ENCODE results near the gene CHD6. TPM values are rescaled to one million over a fixed set of nuclear protein-coding genes. Genes with fewer than 3 reads are reported as not detected.
"Not testable (repeated sequence)": the region's sequence is repeated elsewhere in the genome, so short reads cannot be mapped to it uniquely, and the experiment has no call there.

The CHD6 gene
- total RNA-seq, 1 donor from 2014 or later: 45.4 TPM

DNA sequence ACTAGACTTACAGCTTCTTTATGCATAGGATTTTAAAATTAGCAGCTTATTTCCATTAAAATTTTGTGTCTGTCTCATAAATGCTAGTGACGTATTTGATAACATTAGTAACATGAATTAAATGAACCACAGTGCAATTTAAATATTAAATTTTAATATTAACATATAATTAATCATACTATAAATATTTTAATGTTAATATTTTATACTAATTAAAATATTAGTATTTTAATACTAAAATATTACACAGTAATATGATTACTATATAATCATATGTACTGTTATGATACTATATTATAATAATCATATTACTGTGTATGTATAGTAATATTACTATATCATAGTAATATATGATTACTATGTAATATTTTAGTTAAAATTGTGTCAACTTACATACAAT lies 73.7 kb downstream of the CHD6 start:
- intact Hi-C loops (cut with micrococcal nuclease): no loop called here

DNA sequence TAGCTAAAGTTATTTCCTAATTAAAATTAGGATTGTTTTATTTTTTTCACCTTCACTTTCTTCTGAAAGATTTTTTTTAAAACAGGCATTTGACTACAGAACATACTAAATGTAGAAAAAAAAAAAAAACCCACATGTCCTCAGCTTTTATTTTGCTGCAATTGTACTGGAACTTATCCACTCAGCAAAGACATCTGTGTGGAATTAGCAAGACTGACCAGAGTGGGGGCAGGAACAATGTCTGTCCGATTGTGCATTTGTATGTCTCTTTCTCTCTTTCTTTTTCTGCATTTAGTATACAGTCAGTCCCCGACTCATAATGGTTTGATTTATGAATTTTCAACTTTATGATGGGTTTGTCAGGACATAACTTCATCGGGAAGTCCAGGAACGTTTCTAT lies 77.3 kb downstream of the CHD6 start:
- intact Hi-C loops (cut with micrococcal nuclease): no loop called here

DNA sequence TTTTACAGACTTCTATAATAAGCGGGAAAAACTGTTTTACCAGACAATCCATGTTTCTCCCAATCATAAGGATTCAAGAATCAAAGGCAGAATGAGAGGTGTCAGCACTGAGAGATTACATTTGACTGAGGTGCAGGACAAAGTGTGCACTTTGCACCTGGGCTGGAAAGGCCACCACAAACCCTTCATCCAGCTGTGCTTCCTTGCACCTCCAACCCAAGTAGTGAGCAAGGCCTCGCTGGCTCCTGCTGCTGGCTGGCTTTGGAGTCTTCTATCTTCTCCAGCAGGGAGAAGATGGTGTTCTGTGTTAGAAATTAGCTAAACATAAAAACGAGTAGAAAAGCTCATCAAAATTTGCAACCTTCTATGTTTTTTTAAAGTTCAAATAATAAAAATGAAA lies 77.7 kb downstream of the CHD6 start:
- intact Hi-C loops (cut with micrococcal nuclease): no loop called here

DNA sequence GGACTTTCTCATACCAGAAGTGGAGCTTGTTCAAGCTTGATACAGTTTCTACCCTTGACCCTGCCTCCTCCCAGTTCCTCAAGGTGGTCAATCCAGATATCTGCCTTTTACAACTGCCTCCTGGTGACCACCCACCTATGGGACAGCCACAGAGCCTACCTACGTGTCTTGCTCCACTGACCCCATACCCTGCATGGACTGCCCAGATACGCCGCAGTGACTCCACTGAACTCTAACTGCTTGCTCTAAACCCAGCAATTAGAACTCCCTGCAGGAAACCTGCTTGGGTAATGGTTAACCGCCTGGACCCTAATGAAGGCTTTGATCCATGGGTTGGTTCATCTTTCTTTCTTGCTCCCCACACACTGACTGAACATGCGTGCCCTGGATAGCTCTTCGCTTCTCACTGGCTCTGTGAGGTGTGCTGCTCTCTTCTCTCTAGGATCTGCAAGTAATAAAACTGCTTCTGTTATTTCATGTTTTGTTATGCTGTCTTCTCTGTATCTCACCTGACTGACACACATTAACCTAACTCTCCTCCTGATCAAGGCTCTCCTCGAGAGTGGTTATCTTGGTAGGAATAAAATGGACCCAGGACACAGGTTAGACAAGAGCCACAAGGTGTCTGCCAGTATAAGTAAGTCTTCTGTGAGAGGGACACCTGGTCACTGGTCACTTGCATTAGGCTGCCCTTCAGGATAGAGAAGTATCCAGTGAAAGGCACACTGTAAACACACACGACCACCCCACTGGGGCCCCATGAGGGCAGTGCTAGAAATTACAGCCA lies 79.2 kb downstream of the CHD6 start:
- intact Hi-C loops (cut with micrococcal nuclease): no loop called here

DNA sequence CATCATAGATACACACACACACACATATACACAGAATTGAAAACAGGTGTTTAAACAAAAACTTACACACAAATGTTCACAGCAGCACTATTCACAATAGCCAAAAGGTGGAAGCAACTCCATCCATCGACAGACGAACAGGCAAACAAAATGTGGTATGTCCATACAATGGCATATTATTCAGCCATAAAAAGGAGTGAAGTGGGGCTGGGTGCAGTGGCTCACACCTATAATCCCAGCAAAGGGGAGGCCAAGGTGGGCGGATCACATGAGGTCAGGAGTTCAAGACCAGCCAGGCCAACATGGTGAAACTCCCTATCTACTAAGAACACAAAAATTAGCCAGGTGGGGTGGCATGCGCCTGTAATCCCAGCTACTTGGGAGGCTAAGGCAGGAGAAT lies 80.3 kb downstream of the CHD6 start:
- intact Hi-C loops (cut with micrococcal nuclease): no loop called here

DNA sequence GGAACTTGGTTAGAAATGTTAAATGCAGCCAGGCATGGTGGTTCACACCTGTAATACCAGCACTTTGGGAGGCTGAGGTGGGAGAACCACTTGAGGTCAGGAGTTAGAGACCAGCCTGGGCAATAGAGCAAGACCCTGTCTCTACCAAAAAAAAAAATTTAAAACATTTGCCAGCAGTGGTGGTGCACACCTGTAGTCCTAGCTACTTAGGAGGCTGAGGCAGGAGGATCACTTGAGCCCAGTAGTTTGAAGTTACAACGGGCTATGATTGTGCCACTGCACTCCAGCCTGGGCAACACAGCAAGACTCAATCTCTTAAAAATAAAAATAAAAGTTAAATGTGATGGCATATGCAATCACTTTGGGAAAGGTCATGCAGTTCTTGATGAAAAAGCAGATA lies 82.6 kb downstream of the CHD6 start:
- intact Hi-C loops (cut with micrococcal nuclease): not testable (repeated sequence)

DNA sequence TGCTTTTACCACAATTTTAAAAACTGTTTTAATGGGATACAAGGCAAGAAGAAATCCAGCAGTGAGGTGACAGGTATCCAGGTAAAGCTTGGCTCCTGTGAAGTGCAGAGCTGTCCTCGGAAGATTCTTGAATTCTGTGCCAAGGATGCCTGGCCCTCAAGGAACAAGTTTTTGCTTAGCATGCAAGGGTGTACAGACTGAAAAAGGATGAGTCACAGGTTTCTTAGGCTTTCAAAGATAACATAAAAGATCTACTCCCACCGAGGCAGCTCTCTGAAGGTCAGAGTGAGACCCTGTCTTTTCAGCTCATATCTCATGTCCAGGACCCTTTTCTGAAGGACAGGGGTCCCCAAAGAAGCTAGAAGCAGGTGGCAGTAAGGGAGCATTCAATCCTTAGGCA lies 83.3 kb downstream of the CHD6 start:
- intact Hi-C loops (cut with micrococcal nuclease): no loop called here

DNA sequence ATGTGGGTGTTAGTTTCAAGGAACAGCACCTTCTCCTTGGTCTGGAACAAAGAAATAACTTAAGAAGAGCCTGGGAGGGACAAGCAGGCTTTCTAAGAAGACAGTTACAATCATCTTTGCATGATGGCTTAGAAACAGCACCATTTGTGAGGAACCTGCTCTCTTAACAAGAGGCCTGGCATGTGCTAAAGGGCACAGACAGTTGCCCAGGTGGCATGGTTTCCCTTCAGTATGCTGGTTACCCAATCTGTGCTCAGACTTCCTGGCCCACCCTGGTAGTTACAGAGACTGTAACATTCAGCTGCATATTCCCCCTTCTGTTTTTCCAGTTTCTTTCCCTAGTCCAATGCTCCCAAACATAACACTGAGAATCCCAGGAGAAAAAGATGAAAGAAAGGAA lies 84.0 kb downstream of the CHD6 start:
- intact Hi-C loops (cut with micrococcal nuclease): no loop called here

DNA sequence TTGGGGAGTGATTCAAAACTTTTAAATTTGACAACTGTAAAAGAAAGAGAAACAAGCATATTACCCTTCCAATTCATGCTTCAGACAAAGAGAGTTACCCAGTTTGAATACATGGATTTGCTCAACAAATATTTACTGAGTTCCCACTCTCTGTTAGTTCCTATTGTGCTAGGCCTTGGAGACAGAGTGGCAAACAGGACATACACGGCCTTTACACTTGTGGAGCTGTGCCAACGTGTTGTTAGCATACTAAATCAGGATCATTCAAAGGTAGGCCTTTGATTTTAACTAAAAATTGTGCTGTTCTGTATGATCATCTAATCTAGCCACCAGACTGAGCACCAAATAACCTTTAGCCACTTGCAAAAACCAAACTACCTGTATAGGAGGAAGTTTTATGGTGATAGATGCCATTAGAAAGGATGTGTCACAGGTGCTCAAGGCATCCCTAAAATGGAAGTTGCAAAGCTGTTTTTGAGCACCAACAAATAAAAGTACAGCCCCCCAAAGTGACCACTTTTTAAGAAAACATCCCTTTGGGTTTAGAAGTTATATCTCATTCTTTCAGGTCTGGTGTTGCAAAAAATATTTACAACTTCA lies 84.5 kb downstream of the CHD6 start:
- intact Hi-C loops (cut with micrococcal nuclease): no loop called here

DNA sequence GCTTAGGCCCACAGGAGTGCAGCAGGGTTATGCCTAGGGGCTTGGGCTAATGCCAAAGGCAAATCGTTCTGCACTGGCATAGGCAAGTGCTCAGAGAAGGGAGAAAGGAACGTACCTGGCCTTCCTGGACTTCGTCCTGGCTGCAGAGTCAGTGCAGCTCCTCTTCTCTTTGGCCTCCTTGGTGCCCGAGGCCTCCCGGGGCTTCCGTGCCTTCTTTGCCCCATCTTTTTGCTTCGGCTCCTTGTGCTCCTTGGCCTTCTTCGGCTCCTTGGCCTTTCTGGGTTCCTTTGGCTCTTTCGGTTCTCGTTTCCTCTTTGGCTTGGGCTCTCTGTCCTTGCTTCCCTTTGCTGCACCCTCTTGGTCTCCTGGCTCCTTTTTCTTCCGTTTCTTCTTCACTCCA lies 85.2 kb downstream of the CHD6 start:
- intact Hi-C loops (cut with micrococcal nuclease): no loop called here

DNA sequence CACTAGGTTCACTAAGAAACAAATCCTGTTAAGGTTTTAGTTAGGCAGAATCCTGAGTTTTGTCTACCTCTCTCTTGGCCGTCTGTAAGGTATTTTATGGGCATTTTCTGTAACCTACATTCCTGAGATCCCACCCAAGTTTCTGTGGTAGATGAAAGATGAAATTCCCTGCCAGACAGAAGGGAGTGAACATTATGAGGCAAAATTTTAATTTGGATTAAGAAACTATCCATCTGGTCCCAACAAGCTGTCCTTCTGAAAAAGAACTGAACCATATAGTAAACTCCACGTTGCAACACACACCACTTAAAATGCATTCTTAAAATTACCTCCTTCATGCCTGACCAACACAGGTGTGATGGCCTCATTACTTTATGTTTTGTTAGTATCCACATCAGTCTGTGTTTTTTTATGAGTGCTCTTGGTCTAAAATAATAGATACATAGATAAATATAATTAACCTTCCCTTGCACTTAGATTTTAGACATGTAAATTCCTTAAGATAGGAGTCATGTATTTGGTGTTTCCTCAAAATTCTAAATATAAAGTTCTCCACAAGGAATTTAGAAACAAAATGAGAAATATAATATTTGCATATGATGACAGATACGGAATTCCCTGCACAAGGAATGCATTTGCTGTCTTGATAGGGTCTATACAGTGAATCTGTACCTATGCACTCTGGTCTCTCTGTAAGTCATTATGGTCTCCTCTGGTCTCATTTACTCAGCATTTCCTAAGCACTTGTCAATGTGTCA lies 86.5 kb downstream of the CHD6 start:
- intact Hi-C loops (cut with micrococcal nuclease): no loop called here

DNA sequence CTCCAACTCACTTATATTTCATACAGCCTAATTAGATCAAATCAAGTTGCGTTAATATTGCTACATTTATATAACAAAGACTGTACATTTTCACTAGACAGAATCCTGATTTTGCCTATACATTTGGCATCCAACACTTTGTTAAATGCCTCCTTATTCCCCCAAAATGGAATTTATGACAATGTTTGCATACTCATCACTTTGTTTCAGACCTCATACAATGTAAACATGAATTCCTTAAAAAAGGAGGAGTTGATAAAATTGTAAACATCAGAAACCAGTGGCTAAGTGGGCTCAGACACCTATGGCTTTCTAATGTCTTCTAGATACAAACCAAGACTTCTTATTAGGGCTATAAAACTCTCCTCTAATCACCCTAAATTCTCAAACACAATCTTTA lies 87.3 kb downstream of the CHD6 start:
- intact Hi-C loops (cut with micrococcal nuclease): no loop called here

DNA sequence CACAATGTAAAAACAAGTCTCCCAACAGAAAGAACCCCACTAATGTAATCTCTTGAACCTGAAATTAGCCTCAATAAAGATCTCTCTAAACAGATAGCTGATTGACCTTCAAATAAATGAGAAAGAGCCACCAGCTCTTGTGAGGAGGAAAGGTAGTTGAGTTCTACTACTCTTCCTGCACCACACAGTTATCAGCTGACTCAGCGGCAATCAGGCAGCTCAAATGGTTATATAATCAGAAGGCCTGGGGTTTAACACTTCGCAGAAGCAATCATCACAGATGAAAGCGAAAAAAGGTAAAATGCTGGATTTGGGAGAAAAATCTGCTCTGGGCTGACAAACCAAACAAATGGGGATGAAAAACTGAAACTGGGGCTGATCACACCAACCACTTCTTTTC lies 91.8 kb downstream of the CHD6 start:
- intact Hi-C loops (cut with micrococcal nuclease): no loop called here

DNA sequence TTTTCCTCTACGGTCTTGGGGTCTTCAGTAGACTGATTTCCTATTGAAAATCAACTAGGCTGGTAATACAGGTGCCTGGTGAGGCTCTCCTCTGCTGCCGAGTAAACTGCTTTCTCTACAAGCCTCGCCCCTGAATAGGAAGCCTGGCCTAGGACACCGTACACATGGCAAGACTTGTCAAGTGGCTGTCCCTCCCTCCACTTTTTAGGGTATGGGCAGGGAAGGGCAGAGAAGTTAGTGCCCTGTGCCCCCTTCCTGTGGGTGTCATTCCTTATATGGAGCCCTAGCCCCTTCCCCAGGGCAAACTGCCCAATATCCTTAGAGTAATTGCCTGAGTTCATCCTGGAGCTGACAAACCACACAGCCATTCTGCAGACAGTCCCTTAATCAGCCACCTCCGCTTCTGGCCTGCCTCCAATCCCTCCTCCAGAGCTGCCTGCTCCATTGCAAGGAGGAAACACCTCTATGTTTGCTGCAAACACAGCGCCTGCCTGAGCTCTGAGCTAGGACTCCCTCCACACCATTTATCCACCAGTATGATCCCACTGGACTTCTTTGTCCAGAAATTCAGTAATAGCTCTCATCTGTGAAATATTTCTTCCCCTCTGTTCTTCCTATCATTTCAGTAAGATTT lies 93.1 kb downstream of the CHD6 start:
- intact Hi-C loops (cut with micrococcal nuclease): no loop called here

DNA sequence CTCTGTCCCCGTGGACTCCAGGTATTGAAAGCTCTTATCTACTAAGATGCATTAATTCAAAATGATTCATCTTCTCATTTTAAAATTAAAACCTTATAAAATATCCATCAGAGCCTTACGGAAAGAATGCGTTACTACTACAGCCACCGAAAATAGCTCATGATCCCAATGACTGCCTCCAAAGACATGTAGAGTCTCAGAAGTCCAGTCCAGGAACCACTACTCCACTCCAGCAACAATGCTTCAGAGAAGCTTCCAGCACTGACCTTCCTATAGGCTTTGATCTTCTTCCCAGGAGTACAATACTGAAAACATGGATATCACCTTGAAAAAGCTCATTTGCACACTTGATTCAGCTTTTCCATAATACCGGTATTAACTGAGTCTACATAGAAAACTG lies 94.3 kb downstream of the CHD6 start:
- intact Hi-C loops (cut with micrococcal nuclease): no loop called here

DNA sequence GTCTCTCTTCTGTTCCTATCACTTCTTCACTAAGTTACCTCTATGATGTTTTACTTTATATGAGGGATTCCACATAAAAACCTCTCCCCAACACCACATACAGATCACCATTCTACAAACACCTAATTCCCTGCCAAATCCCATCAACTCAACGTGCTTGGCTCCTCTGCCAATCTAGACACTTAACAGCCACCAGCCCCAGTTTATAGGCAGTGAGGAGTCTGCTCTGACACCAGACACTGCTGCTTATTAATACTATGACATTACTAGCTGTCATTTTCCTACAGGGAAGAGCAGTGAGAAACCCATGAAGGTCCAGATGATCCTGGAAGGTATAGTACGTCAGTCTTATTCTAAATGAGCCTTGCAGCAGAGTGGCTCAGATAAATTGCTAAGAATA lies 104.3 kb downstream of the CHD6 start:
- intact Hi-C loops (cut with micrococcal nuclease): no loop called here

DNA sequence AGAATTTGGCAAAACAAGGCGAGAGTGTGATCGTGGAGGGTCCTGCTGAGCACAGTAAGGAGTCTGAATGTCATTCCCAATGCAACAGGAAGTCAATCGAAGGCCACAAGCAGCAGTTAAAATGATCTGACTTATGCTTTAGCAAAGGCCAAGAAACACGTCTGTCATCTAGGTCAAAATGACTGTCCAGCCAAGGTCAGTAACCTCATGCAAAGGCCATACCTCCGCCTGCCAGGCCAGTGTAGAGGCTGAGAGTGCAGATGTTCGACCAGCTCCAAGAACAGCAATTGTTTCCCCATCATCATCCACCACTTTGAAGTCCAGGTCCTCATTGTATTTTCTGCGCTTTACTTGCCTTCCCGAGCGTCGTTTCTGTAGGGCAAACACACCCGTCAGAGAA lies 105.6 kb downstream of the CHD6 start:
- intact Hi-C loops (cut with micrococcal nuclease): no loop called here

DNA sequence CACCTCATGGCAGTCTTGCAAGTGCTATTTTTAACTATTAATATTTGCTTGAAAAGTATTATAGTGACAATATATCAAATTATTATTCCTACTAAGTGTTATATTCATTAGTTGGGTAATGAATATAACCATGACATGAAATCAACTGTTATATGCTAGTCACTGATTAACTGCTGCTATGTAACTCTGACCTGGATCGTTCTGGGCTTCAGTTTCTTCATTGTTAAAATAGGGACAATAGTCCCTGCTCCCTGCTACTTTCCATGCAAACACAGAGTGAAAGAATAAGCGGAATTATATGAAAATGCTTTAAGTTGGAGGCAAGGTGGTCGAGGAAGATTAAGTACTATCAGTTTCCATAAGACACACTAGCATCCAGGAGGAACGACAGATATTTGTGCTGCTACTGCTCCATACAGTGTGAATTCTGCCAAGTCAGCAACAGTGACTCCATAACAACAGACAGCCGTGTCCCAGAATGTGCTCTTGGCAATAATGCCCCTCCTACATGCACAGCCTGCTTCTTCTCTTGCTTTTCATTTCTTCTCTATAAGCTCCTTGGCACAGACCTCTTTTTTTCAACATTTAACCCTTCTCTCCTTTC lies 107.2 kb downstream of the CHD6 start:
- intact Hi-C loops (cut with micrococcal nuclease): no loop called here

DNA sequence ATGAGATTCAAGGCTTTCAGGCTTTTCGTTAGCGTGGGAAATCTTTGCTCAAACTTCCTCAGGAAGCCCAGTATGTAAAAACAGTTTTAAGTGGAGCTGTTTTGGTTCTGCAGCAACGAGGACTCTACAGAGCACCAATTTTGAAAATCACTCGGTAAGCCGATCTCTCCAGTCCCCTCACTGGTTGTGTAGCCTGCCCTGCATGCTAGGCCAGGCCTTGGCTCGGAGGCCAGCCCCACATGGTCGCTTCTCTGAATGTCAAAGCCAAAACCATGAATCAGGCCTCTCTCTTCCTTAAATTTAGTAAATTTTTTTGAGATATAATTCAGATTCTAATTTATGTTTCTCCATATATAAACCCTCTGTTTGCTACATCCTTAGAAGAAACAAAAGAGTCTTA lies 108.0 kb downstream of the CHD6 start:
- intact Hi-C loops (cut with micrococcal nuclease): no loop called here

DNA sequence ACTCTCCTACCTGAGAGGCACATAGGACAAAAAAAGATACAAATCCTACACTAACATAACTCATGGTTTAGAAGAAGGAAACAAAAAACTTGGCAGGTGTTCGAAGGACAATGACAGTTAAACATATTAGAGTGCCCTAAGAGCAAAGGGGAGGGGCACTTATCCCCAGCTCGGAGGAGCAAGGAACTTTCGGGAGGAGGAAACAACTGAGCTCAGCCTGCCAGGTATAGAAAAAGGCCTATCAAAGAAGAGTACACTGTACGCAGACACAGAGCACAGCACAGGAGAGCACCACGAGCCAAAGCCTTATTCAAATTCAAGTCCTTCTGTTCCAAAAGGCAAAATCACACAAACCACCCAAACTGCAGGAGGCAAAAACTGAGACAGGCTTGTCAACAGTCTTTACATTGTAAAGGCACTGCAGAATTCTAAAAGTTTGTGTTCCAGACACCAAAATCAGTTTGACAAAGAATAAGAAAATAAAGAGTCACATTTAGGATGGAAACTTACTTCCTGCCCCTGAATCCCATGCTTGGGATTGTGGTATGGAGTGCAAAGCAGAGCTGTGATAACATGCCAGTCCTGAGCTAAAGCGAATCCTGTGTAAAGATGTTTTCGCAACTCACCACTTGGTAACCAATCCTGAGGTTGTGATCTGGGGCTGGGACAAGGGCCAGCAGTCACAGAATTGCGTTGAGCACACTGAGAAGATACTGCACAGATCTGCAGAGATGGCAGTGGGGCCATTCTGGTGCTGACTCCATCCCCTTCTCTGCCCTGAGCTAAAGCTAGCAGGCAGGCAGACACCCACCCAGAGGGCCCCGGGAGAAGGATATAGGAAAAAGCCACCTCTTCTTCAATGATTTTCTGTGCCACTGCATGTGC lies 108.6 kb downstream of the CHD6 start:
- intact Hi-C loops (cut with micrococcal nuclease): no loop called here

DNA sequence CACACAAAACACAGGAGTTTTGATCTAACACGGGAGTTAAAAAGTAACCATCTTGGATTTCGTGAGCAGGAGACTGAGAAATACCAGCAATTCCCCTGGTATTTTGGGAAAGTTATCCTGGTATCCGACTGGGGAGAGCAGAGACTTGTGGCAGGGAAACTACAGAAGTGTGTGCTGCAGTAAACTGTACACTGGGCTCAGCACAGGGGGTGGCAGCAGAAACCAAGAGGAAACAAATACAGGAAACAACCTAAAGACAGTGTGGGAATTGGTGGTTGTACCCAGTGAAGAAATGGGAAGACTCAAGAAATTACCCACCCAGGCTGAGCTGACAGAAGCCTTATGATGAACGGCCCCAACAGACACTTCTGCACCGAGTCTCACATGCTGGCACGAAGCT lies 109.8 kb downstream of the CHD6 start:
- intact Hi-C loops (cut with micrococcal nuclease): no loop called here

Data from T-helper 1 cell treated with Interleukin-12 subunit alpha and Interleukin-12 subunit beta and Interleukin-4 antibody, amounts not matched to agents 30 ng/mL and 1 ng/mL, for 36 hours (primary cell).